ENCODE data around the gene UBQLNL. TPM values are rescaled to one million over a fixed set of nuclear protein-coding genes. Genes with fewer than 3 reads are reported as not detected.

The UBQLNL gene
- polyA plus RNA-seq, 1 of the 3 experiments (the other 2 are of a cell fraction): 0.03 TPM

DNA sequence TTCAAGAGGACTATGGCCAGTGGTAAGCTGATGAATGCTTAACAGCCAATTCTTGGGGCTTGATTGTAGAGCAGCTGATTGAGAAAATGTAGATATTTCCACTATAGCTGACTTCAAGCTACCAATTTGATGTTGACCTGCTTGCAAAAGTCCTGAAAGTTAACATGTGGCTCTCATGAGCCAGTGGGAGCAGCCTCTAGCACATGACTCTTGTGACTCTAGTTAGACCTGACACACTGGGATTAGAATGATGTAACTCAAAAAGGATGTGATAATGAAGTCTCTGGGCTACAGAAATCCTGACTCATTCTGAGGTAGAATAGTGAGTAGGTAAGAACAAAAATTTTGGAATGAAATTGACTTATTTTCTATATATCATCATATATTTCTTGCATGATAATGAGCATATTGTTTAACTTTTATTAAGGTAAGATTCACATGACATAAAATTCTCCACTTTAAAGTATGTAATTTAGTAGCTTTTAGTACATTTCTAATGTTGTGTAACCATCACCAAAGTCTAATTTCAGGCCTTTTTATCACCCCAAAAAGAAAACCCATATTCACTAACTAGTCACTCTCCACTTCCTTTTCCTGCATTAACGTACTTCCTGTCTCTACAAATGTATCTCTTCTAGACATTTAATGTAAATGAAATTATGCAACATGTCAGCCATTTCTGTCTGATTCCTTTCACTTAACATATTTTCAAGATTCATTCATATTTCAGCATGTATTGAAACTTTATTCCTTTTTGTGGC lies 47.9 kb upstream of the UBQLNL start (continued):
- TF ChIP-seq FOSL2 (IDR thresholded peaks at IDR 0.05; ENCODE audit: borderline replicate concordance, low read depth) (no peak), FOXJ3 (CRISPR knock-in tag; IDR thresholded peaks at IDR 0.05) (no peak)
- TF ChIP-seq, protein P1, sequence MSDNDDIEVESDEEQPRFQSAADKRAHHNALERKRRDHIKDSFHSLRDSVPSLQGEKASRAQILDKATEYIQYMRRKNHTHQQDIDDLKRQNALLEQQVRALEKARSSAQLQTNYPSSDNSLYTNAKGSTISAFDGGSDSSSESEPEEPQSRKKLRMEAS (IDR thresholded peaks at IDR 0.05; ENCODE audit: low read depth): no peak

DNA sequence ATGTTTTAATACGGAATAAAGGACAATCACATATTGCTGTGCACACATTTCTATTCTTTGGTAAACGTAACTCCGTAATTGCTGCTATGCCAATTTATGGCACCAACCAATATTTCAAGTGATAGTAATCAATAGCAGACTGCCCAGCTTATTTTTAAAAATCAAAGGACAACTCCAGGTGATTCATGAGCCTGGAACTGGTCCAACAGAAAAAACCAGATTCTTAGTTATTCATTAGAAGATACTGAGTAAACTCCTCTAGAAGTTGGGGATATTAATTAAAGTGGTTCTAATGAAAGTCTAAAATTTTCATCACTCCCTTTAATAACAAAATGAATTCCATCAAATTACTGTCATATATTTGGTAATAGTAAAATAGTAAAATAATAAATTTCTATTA lies 41.3 kb upstream of the UBQLNL start:
- ChIA-PET CTCF (no interaction called here), POLR2A (no interaction called here)
- no peaks in the 10 kb centered on the region for H3F3A ChIP-seq (replicated peaks; ENCODE audit: insufficient read depth)
- H3K9ac ChIP-seq: no peak overlapping the region
- no peak overlapping the region for H3K4me2 ChIP-seq
- no peak overlapping the region for H3K4me3 ChIP-seq (ENCODE audit: low read depth in 2 of 2, low read length in 1 of 2)
- no peaks in the 10 kb centered on the region; the same call in 1 of the 2 replicates for H3K79me2 ChIP-seq (ENCODE audit: insufficient read depth)
- DNase-seq: no peak
- no peaks in the 10 kb centered on the region for H4K20me1 ChIP-seq (ENCODE audit: insufficient read depth)
- H3K36me3 ChIP-seq (replicated peaks in 1 of 2; ENCODE audit: control insufficient read depth in 1 of 2, insufficient read depth in 2 of 2, low read length in 1 of 2): no peaks in the 10 kb centered on the region
- no peak overlapping the region for H3K27ac ChIP-seq (ENCODE audit: low read depth in 2 of 2, low read length in 1 of 2)
- no peaks in the 10 kb centered on the region for H3K4me1 ChIP-seq (ENCODE audit: control insufficient read depth in 1 of 2, insufficient read depth in 2 of 2, low read depth in 1 of 2, low read length in 1 of 2)
- no peaks in the 10 kb centered on the region for H3K9me2 ChIP-seq
- TF ChIP-seq, protein P2, sequence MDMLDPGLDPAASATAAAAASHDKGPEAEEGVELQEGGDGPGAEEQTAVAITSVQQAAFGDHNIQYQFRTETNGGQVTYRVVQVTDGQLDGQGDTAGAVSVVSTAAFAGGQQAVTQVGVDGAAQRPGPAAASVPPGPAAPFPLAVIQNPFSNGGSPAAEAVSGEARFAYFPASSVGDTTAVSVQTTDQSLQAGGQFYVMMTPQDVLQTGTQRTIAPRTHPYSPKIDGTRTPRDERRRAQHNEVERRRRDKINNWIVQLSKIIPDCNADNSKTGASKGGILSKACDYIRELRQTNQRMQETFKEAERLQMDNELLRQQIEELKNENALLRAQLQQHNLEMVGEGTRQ (IDR thresholded peaks at IDR 0.05; ENCODE audit: borderline replicate concordance, low read depth, low read length): no peak
- no peak for TF ChIP-seq EZH2phosphoT487 (IDR thresholded peaks at IDR 0.05; ENCODE audit: borderline replicate concordance, low read depth)
- no peak for TF ChIP-seq RCOR1 (IDR thresholded peaks at IDR 0.05; ENCODE audit: low read length)
- no peak for TF ChIP-seq ELF1 (IDR thresholded peaks at IDR 0.05)
- no peak for TF ChIP-seq JUND (IDR thresholded peaks at IDR 0.05)
- TF ChIP-seq YY1 (IDR thresholded peaks at IDR 0.05; ENCODE audit: low read depth): no peak
- TF ChIP-seq GATA2 (CRISPR knock-in tag; IDR thresholded peaks at IDR 0.05): no peak
- TF ChIP-seq NRF1 (IDR thresholded peaks at IDR 0.05; ENCODE audit: low read depth, low read length): no peak
- no peak for TF ChIP-seq RXRA (IDR thresholded peaks at IDR 0.05; ENCODE audit: borderline replicate concordance, low read depth)
- TF ChIP-seq, protein P3, sequence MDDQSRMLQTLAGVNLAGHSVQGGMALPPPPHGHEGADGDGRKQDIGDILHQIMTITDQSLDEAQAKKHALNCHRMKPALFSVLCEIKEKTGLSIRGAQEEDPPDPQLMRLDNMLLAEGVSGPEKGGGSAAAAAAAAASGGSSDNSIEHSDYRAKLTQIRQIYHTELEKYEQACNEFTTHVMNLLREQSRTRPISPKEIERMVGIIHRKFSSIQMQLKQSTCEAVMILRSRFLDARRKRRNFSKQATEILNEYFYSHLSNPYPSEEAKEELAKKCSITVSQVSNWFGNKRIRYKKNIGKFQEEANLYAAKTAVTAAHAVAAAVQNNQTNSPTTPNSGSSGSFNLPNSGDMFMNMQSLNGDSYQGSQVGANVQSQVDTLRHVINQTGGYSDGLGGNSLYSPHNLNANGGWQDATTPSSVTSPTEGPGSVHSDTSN (IDR thresholded peaks at IDR 0.05): no peak
- no peak for TF ChIP-seq FOXJ3 (CRISPR knock-in tag; IDR thresholded peaks at IDR 0.05)
- TF ChIP-seq, protein P1 (IDR thresholded peaks at IDR 0.05; ENCODE audit: low read depth): no peak
- TF ChIP-seq MXI1 (IDR thresholded peaks at IDR 0.05; ENCODE audit: low read depth, low read length): no peak
- TF ChIP-seq, protein P4, sequence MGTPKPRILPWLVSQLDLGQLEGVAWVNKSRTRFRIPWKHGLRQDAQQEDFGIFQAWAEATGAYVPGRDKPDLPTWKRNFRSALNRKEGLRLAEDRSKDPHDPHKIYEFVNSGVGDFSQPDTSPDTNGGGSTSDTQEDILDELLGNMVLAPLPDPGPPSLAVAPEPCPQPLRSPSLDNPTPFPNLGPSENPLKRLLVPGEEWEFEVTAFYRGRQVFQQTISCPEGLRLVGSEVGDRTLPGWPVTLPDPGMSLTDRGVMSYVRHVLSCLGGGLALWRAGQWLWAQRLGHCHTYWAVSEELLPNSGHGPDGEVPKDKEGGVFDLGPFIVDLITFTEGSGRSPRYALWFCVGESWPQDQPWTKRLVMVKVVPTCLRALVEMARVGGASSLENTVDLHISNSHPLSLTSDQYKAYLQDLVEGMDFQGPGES (IDR thresholded peaks at IDR 0.05; ENCODE audit: low read depth, low read length): no peak
- TF ChIP-seq CHD2 (IDR thresholded peaks at IDR 0.05; ENCODE audit: low read length, partially characterized antibody): no peak
- H2AFZ ChIP-seq (ENCODE audit: low read depth): no peak overlapping the region
- WGBS (ENCODE audit: low lambda C conversion rate): 21% methylated on average over 3 of the region's 3 CpGs
- peaks cover 16% of the 10 kb centered on the region; the same call in 1 of the 2 replicates for H3K27me3 ChIP-seq (ENCODE audit: insufficient read depth)
- H3K9me3 ChIP-seq: no peaks in the 10 kb centered on the region

All from SK-N-SH (cell line).